ENCODE measurements around the gene IFFO2.

DNA sequence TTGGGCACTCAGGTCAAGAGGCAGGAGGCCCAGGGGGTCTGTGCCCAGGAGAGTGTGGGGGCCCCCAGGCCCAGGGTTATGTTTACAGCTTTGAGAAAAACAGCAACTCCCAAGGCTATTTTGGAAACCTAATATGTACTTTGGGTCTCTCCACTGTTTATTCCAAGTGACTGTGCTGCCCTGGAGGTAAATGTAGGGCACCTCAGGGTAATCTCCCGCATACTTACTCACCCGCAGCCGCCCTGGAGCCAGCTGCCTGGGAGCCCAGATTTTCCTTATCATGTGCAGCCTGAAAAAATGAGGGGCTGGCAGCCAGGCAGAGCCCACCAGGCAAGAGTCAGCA is 20.0 kb downstream of the IFFO2 start:
- no peak for TF ChIP-seq GABPB1 (CRISPR knock-in tag; IDR thresholded peaks at IDR 0.05)
- TF ChIP-seq EZH2 (conservative IDR thresholded peaks at IDR 0.05; ENCODE audit: low read depth, low read length): no peak
- no peak for TF ChIP-seq YY1 (IDR thresholded peaks at IDR 0.05; ENCODE audit: insufficient read depth, insufficient replicate concordance, low read depth, low read length)
- no peak for TF ChIP-seq MTA3 (CRISPR knock-in tag; IDR thresholded peaks at IDR 0.05)
- TF ChIP-seq, protein P1, sequence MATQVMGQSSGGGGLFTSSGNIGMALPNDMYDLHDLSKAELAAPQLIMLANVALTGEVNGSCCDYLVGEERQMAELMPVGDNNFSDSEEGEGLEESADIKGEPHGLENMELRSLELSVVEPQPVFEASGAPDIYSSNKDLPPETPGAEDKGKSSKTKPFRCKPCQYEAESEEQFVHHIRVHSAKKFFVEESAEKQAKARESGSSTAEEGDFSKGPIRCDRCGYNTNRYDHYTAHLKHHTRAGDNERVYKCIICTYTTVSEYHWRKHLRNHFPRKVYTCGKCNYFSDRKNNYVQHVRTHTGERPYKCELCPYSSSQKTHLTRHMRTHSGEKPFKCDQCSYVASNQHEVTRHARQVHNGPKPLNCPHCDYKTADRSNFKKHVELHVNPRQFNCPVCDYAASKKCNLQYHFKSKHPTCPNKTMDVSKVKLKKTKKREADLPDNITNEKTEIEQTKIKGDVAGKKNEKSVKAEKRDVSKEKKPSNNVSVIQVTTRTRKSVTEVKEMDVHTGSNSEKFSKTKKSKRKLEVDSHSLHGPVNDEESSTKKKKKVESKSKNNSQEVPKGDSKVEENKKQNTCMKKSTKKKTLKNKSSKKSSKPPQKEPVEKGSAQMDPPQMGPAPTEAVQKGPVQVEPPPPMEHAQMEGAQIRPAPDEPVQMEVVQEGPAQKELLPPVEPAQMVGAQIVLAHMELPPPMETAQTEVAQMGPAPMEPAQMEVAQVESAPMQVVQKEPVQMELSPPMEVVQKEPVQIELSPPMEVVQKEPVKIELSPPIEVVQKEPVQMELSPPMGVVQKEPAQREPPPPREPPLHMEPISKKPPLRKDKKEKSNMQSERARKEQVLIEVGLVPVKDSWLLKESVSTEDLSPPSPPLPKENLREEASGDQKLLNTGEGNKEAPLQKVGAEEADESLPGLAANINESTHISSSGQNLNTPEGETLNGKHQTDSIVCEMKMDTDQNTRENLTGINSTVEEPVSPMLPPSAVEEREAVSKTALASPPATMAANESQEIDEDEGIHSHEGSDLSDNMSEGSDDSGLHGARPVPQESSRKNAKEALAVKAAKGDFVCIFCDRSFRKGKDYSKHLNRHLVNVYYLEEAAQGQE (IDR thresholded peaks at IDR 0.05; ENCODE audit: borderline replicate concordance in 1 of 2, low read depth in 1 of 2, low read length in 2 of 2): no peak
- no peak for TF ChIP-seq ZNF589 (CRISPR knock-in tag; conservative IDR thresholded peaks at IDR 0.05)
- TF ChIP-seq MLLT10 (CRISPR knock-in tag; IDR thresholded peaks at IDR 0.05): no peak
